ENCODE data around the gene BABAM2.

DNA sequence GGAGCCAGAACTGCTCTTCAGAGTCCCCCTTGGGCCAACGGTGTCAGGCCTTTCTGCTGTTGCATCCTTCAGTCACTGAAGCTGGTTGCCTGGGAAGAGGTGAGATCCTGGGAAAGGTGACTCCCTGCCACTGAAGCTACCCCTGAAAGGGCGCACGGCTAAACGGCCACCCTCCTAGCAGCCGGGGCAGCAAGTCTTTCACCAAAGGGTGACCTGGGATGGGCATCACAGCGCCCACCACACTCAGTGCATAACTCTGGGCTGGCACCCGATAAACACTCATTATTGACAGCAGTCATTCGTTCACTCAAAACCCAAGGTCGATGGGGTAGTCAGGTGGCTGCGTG, 475.6 kb downstream of the BABAM2 start:
- TF ChIP-seq CTCF (IDR thresholded peaks at IDR 0.05) (no peak), POLR2A (IDR thresholded peaks at IDR 0.05) (no peak), EP300 (IDR thresholded peaks at IDR 0.05) (no peak)
